Colonic mucosa (tissue), 4 donors: ENCODE measurements around the gene ASTN2. TPM values are rescaled to one million over a fixed set of nuclear protein-coding genes. Genes with fewer than 3 reads are reported as not detected.

Source experiments
- DNase-seq: peaks from one replicate; pipeline ENCODE4 v3.0.0-alpha.2; 2020
- H3K27ac ChIP-seq: fragments of 200-600 bp; one replicate; pipeline ENCODE4 v1.8.0; 2021
- H3K27me3 ChIP-seq: fragments of 200-600 bp; one replicate; pipeline ENCODE4 v1.8.0; 2021
- H3K36me3 ChIP-seq: fragments of 200-600 bp; one replicate; pipeline ENCODE4 v1.8.0; 2021
- H3K4me1 ChIP-seq: fragments of 200-600 bp; one replicate; pipeline ENCODE4 v1.8.0; 2021; ENCODE audit warnings: mild to moderate bottlenecking
- H3K4me3 ChIP-seq: fragments of 200-600 bp; one replicate; pipeline ENCODE4 v1.8.0; 2021
- H3K9ac ChIP-seq, 2 donors: one replicate each; pipeline ENCODE4 v1.7.0; 2013; ENCODE audit warnings: control low read depth in 2 of 2, low read depth in 2 of 2, low read length in 2 of 2
- H3K9me3 ChIP-seq: fragments of 200-600 bp; one replicate; pipeline ENCODE4 v1.8.0; 2021
- intact Hi-C: fragments of 100-400 bp; cut with DNase I; formaldehyde crosslinking; loops from one replicate; pipeline ENCODE4 v1.14.1; 2022
- total RNA-seq, 2 donors: library from RNA; stranded (reverse); fragmentation: NEBNext Ultra II Directional in 1 of 2; extraction: Animal tissue kit (Norgen Biotek cat#: 25700) in 1 of 2; gene quantifications; one replicate each; pipeline ENCODE4 v1.2.1, GENCODE V29; 2021
- TF ChIP-seq, protein P1 (sequence below): fragments of 200-600 bp; IDR thresholded peaks from one replicate; pipeline ENCODE4 v1.8.0; 2022; ENCODE audit warnings: antibody characterized with exemption, mild to moderate bottlenecking
- donor health status: healthy.
- donor health status: DM: no; HTN: no; CAD: no.
- donor health status: DM: no; HTN: no; CAD: no.

Gene ASTN2
- total RNA-seq, 2 donors from 2014 or later = 2.5 to 6.1 TPM

DNA sequence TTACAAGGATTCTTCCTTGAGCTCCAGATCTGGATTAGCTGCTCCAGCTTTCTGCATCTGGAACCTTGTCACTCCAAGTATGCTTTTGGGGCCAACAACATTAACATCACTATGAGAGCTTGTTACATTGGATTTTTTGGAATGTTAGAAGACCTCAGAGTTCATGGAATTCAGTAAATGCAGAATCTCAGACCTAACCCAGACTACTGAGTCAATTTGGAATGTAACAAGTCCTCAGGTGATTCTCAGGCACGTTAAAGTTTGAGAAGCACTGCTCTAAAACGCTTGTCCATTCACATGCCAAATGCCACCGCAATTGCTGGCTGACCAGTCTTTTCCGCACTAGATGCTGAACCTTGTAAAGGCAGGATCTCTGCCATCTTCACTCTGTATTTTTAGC, 979.2 kb downstream of the ASTN2 start:
- no peak overlapping the region for H3K9ac ChIP-seq
- no peak overlapping the region for H3K4me3 ChIP-seq
- no peak for DNase-seq
- H3K9me3 ChIP-seq = no peaks in the 10 kb centered on the region
- no peak overlapping the region for H3K27ac ChIP-seq
- intact Hi-C loops = no loop called here
- H3K27me3 ChIP-seq = no peaks in the 10 kb centered on the region
- no peaks in the 10 kb centered on the region for H3K36me3 ChIP-seq
- H3K4me1 ChIP-seq = no peaks in the 10 kb centered on the region
- TF ChIP-seq, protein P1, sequence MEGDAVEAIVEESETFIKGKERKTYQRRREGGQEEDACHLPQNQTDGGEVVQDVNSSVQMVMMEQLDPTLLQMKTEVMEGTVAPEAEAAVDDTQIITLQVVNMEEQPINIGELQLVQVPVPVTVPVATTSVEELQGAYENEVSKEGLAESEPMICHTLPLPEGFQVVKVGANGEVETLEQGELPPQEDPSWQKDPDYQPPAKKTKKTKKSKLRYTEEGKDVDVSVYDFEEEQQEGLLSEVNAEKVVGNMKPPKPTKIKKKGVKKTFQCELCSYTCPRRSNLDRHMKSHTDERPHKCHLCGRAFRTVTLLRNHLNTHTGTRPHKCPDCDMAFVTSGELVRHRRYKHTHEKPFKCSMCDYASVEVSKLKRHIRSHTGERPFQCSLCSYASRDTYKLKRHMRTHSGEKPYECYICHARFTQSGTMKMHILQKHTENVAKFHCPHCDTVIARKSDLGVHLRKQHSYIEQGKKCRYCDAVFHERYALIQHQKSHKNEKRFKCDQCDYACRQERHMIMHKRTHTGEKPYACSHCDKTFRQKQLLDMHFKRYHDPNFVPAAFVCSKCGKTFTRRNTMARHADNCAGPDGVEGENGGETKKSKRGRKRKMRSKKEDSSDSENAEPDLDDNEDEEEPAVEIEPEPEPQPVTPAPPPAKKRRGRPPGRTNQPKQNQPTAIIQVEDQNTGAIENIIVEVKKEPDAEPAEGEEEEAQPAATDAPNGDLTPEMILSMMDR = no peak

DNA sequence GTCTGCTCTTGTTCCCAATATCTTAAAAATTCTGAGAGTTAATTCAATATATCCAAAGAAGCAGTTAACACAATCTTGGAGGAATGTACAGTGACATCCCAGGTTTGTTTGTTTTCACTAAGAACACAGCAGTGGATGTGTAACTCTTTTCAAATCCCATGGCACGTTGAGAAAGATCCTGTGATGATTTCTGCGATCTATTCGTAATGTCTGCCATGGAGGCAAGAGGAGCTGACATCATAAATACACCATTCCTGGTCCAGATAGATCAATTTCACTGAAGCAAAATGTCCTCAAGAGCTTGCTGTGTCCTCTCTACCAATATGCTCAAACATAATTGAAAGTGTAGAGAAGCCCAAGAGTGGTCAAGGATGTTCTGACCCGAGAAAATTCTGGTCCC, 980.5 kb downstream of the ASTN2 start:
- Histone ChIP-seq H3K36me3 (no peaks in the 10 kb centered on the region), H3K9ac (no peak overlapping the region), H3K4me3 (no peak overlapping the region), H3K4me1 (no peaks in the 10 kb centered on the region), H3K27me3 (no peaks in the 10 kb centered on the region), H3K9me3 (no peaks in the 10 kb centered on the region), H3K27ac (no peak overlapping the region)
- DNase-seq = no peak
- intact Hi-C loops = no loop called here
- TF ChIP-seq, protein P1 = no peak

DNA sequence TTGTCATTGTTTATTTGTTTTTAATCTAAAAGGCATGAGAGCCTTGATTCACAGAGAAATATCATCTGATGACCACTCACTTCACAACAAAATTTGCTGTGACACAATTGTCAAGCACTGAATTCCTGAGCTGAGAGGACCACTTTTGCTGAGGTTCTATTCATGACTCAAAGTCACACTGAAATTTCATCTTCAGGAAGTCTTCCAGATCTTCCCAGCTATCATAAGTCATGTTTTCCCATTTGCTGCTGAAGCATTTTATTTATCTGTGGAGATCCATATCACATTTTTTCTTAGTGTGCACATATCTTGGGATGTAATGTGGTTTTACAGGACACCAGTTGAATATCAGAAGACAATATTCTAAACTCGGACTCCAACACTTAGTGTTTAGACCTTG, 982.8 kb downstream of the ASTN2 start:
- Histone ChIP-seq H3K36me3 (no peaks in the 10 kb centered on the region), H3K27ac (no peak overlapping the region)
- TF ChIP-seq, protein P1 = no peak

DNA sequence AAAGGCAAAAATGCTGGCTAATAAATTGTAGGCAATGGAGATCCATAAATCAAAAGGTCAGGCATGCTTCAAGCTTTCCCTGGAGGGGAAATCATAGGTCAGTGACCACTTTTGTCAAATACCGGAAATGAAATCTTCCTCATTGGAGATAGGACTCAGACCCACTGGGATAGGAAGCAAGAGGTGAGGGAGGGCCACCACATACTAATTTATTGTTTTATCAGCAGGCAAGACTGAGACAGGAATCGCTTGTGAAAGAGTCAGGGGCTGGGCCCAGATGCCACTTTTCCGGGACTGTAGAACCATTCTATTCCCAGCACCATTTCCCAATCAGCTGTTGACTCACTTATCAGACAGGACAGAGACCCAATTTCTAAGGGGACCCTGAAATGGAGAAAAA, 984.0 kb downstream of the ASTN2 start:
- Histone ChIP-seq H3K9ac (no peak overlapping the region), H3K4me1 (no peaks in the 10 kb centered on the region), H3K36me3 (no peaks in the 10 kb centered on the region), H3K4me3 (no peak overlapping the region), H3K27ac (no peak overlapping the region), H3K9me3 (no peaks in the 10 kb centered on the region), H3K27me3 (no peaks in the 10 kb centered on the region)
- TF ChIP-seq, protein P1 = no peak
- intact Hi-C loops = no loop called here
- no peak for DNase-seq

More for the DNA sequence above, 982.8 kb downstream of the ASTN2 start:
- no peak overlapping the region for H3K4me3 ChIP-seq
- no peaks in the 10 kb centered on the region for H3K9me3 ChIP-seq
- H3K4me1 ChIP-seq = no peaks in the 10 kb centered on the region
- intact Hi-C loops = no loop called here
- H3K27me3 ChIP-seq = no peaks in the 10 kb centered on the region
- no peak for DNase-seq
- H3K9ac ChIP-seq = no peak overlapping the region

DNA sequence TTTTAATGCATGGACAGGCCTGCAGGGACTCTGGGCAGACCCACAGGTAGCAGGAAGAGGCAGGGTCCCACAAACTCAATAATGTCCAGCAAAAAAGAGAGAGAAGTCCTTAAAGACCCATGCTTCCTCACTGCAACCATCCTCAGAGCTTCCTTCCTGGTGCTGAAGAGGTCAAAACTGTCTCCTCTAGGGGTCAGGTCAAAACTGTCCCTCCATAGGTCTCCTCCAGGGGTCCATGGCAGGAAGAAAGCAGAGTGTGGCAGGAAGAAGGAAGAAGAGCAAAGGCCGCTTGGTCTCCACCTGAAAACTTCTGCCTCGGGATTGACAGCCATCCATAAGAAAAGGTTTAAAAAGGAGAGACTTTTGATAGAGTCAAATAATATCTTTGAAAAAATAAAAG, 989.6 kb downstream of the ASTN2 start:
- no peak overlapping the region for H3K27ac ChIP-seq
- TF ChIP-seq, protein P1 = no peak
- no peaks in the 10 kb centered on the region for H3K27me3 ChIP-seq
- no peaks in the 10 kb centered on the region for H3K9me3 ChIP-seq
- no peak for DNase-seq
- H3K4me3 ChIP-seq = no peak overlapping the region
- H3K36me3 ChIP-seq = no peaks in the 10 kb centered on the region
- no peaks in the 10 kb centered on the region for H3K4me1 ChIP-seq
- intact Hi-C loops = loop anchor here (5.0 to 10.0 kb wide), 2 partner anchors 60 to 338 kb away; no protein-coding TSS in a partner anchor
- no peak overlapping the region for H3K9ac ChIP-seq
